Measurements from ENCODE around the gene ZCCHC7.

- TF ChIP-seq, protein P1, sequence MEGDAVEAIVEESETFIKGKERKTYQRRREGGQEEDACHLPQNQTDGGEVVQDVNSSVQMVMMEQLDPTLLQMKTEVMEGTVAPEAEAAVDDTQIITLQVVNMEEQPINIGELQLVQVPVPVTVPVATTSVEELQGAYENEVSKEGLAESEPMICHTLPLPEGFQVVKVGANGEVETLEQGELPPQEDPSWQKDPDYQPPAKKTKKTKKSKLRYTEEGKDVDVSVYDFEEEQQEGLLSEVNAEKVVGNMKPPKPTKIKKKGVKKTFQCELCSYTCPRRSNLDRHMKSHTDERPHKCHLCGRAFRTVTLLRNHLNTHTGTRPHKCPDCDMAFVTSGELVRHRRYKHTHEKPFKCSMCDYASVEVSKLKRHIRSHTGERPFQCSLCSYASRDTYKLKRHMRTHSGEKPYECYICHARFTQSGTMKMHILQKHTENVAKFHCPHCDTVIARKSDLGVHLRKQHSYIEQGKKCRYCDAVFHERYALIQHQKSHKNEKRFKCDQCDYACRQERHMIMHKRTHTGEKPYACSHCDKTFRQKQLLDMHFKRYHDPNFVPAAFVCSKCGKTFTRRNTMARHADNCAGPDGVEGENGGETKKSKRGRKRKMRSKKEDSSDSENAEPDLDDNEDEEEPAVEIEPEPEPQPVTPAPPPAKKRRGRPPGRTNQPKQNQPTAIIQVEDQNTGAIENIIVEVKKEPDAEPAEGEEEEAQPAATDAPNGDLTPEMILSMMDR (conservative IDR thresholded peaks at IDR 0.05), result no peak
- no peak for TF ChIP-seq ZFX (IDR thresholded peaks at IDR 0.05)
Observed at GRCh38 chr9:37284636-37285035, 164.3 kb downstream of the ZCCHC7 start.

All from C4-2B (cell line).